ENCODE measurements around the gene NPAT. TPM values are rescaled to one million over a fixed set of nuclear protein-coding genes. Genes with fewer than 3 reads are reported as not detected.

Gene NPAT
- total and polyA plus RNA-seq, 4 donors, result 1.6 to 12.7 (median 5.9) TPM

GRCh38 chr11:108117746-108118371 is 104.6 kb downstream of the NPAT start:
- Histone ChIP-seq H3K9ac (ENCODE audit: low read depth in 1 of 2, low read length in 2 of 2) (no peak overlapping the region), H3K36me3 (ENCODE audit: control insufficient read depth in 4 of 4, insufficient read depth in 3 of 4, low read depth in 1 of 4, low read length in 3 of 4) (no peaks in the 10 kb centered on the region), H3K27me3 (ENCODE audit: control insufficient read depth in 4 of 4, insufficient read depth in 4 of 4, low read length in 3 of 4) (no peaks in the 10 kb centered on the region), H3K9me3 (ENCODE audit: control insufficient read depth in 4 of 4, low read length in 3 of 4) (no peaks in the 10 kb centered on the region), H3K4me1 (ENCODE audit: control insufficient read depth in 4 of 4, insufficient read depth in 4 of 4, low read length in 3 of 4) (peaks cover 2 to 22% (median 11%) of the 10 kb centered on the region in 4 donors), H3K4me3 (ENCODE audit: low read depth in 1 of 3, low read length in 3 of 3) (no peak overlapping the region), H3K27ac (ENCODE audit: low read depth in 1 of 2, low read length in 2 of 2) (no peak overlapping the region)
- no peak for DNase-seq (ENCODE audit: low spot score)
- no peak for TF ChIP-seq SP1 (IDR thresholded peaks at IDR 0.05)
- TF ChIP-seq CTCF (IDR thresholded peaks at IDR 0.05; ENCODE audit: low read depth, low read length, missing input control), result peak; percentile 56
- TF ChIP-seq RAD21 (IDR thresholded peaks at IDR 0.05), result peak; percentile 84 to 87

- peaks cover 2 to 18% (median 9%) of the 10 kb centered on the region in 4 donors for H3K4me1 ChIP-seq (ENCODE audit: control insufficient read depth in 4 of 4, insufficient read depth in 4 of 4, low read length in 3 of 4)
- H3K27me3 ChIP-seq (ENCODE audit: control insufficient read depth in 4 of 4, insufficient read depth in 4 of 4, low read length in 3 of 4), result no peaks in the 10 kb centered on the region
- peak overlapping the region; percentile 60 to 63 for H3K27ac ChIP-seq (ENCODE audit: low read depth in 1 of 2, low read length in 2 of 2)
- DNase-seq (ENCODE audit: low spot score), result no peak
- H3K9ac ChIP-seq (ENCODE audit: low read depth in 1 of 2, low read length in 2 of 2), result peak overlapping the region; percentile 6 to 17
- no peaks in the 10 kb centered on the region for H3K9me3 ChIP-seq (ENCODE audit: control insufficient read depth in 4 of 4, low read length in 3 of 4)
- no peaks in the 10 kb centered on the region for H3K36me3 ChIP-seq (ENCODE audit: control insufficient read depth in 4 of 4, insufficient read depth in 3 of 4, low read depth in 1 of 4, low read length in 3 of 4)
- TF ChIP-seq FOXA2 (IDR thresholded peaks at IDR 0.05), result peak; percentile 34
- TF ChIP-seq NR2F2 (IDR thresholded peaks at IDR 0.05), result peak; percentile 34
- peak; percentile 74 to 88 for TF ChIP-seq RXRA (IDR thresholded peaks at IDR 0.05)
- TF ChIP-seq, protein P1, sequence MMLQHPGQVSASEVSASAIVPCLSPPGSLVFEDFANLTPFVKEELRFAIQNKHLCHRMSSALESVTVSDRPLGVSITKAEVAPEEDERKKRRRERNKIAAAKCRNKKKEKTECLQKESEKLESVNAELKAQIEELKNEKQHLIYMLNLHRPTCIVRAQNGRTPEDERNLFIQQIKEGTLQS (IDR thresholded peaks at IDR 0.05), result peak; percentile 61
- TF ChIP-seq SP1 (IDR thresholded peaks at IDR 0.05), result peak; percentile 87
- TF ChIP-seq JUND (IDR thresholded peaks at IDR 0.05), result peak; percentile 81 to 94
- no peak for TF ChIP-seq TAF1 (conservative IDR thresholded peaks at IDR 0.05)
- TF ChIP-seq YY1 (IDR thresholded peaks at IDR 0.05), result peak; percentile 62
- TF ChIP-seq GABPA (IDR thresholded peaks at IDR 0.05 in 1 of 2, conservative IDR thresholded peaks at IDR 0.05 in 1 of 2), result peak in 1 of 2 donors; percentile 66
- peak; percentile 56 to 81 for TF ChIP-seq HNF4A (conservative IDR thresholded peaks at IDR 0.05)
- no peak for TF ChIP-seq CTCF (IDR thresholded peaks at IDR 0.05; ENCODE audit: low read depth, low read length, missing input control)
- TF ChIP-seq RAD21 (IDR thresholded peaks at IDR 0.05), result peak; percentile 49 to 54
- TF ChIP-seq, protein P2, sequence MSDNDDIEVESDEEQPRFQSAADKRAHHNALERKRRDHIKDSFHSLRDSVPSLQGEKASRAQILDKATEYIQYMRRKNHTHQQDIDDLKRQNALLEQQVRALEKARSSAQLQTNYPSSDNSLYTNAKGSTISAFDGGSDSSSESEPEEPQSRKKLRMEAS (IDR thresholded peaks at IDR 0.05), result peak; percentile 72
- TF ChIP-seq, protein P3, sequence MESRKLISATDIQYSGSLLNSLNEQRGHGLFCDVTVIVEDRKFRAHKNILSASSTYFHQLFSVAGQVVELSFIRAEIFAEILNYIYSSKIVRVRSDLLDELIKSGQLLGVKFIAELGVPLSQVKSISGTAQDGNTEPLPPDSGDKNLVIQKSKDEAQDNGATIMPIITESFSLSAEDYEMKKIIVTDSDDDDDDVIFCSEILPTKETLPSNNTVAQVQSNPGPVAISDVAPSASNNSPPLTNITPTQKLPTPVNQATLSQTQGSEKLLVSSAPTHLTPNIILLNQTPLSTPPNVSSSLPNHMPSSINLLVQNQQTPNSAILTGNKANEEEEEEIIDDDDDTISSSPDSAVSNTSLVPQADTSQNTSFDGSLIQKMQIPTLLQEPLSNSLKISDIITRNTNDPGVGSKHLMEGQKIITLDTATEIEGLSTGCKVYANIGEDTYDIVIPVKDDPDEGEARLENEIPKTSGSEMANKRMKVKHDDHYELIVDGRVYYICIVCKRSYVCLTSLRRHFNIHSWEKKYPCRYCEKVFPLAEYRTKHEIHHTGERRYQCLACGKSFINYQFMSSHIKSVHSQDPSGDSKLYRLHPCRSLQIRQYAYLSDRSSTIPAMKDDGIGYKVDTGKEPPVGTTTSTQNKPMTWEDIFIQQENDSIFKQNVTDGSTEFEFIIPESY (IDR thresholded peaks at IDR 0.05), result peak; percentile 92
- no peak for TF ChIP-seq HNF4G (IDR thresholded peaks at IDR 0.05)
- peak in 1 of 2 donors; percentile 68 for TF ChIP-seq EGR1 (IDR thresholded peaks at IDR 0.05; ENCODE audit: low read depth in 2 of 2)
- peak; percentile 87 for TF ChIP-seq REST (IDR thresholded peaks at IDR 0.05)
- TF ChIP-seq FOXA1 (IDR thresholded peaks at IDR 0.05), result peak; percentile 55
- WGBS, result 46% methylated on average over 5 of the region's 5 CpGs
- H3K4me3 ChIP-seq (ENCODE audit: low read depth in 1 of 3, low read length in 3 of 3), result no peak overlapping the region
Observed at GRCh38 chr11:108115500-108116140, 106.8 kb downstream of the NPAT start.

Data from liver (tissue), 9 donors.